Right ventricle myocardium inferior (tissue), 1 donor: ENCODE results near the gene GNB1L. TPM values are rescaled to one million over a fixed set of nuclear protein-coding genes. Genes with fewer than 3 reads are reported as not detected.

ENCODE experiments used
- ATAC-seq: fragments of 200-7000 bp; cut with Tn5 transposase; one replicate; pipeline ENCODE4 v1.9.1; 2020; ENCODE audit warnings: mild to moderate bottlenecking, moderate library complexity
- DNase-seq: peaks from one replicate; pipeline ENCODE4 v3.0.0; 2021; ENCODE audit errors: missing footprints
- intact Hi-C: fragments of 100-400 bp; cut with DNase I; formaldehyde crosslinking; loops from one replicate; pipeline ENCODE4 v1.11.0; 2022
- total RNA-seq: library from RNA; stranded (reverse); fragmentation: NEBNext Ultra II Directional; extraction: Animal tissue kit (Norgen Biotek cat#: 25700); gene quantifications from one replicate; pipeline ENCODE4 v1.2.1, GENCODE V29; 2021
- donor health status: DM: no; HTN: yes; CAD: no; lungs with severe emphysema.

GNB1L gene
- total RNA-seq, 1 donor from 2014 or later, result 1.9 TPM

DNA sequence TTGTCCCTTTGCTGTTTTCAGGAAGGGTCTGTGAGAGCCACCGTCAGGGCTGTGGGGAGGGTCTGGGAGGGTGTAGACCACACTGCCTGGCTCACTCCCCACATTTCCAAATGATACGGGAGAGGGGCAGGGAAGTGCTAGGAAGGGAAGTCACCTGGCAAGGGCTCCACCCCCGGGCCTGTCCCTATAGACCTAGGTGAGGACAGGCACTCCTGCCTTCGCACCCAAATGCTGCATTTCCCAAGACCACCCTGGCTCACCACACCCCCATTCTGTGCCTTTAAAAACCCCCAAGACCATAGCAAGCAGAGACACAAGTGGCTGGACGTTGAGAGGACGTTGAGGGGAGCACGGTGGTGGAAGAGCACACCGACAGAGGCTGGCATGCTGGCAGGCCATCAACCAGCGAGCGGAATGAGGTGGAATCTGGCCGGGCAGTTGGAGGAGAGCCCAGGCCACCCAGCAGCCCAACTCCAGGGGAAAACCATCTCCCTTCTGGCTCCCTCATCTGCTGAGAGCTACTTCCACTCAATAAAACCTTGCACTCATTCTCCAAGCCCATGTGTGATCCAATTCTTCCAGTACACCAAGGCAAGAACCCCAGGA is 45.7 kb downstream of the GNB1L start:
- intact Hi-C loops, result no loop called here
- peak; percentile 58 for ATAC-seq
- no peak for DNase-seq

DNA sequence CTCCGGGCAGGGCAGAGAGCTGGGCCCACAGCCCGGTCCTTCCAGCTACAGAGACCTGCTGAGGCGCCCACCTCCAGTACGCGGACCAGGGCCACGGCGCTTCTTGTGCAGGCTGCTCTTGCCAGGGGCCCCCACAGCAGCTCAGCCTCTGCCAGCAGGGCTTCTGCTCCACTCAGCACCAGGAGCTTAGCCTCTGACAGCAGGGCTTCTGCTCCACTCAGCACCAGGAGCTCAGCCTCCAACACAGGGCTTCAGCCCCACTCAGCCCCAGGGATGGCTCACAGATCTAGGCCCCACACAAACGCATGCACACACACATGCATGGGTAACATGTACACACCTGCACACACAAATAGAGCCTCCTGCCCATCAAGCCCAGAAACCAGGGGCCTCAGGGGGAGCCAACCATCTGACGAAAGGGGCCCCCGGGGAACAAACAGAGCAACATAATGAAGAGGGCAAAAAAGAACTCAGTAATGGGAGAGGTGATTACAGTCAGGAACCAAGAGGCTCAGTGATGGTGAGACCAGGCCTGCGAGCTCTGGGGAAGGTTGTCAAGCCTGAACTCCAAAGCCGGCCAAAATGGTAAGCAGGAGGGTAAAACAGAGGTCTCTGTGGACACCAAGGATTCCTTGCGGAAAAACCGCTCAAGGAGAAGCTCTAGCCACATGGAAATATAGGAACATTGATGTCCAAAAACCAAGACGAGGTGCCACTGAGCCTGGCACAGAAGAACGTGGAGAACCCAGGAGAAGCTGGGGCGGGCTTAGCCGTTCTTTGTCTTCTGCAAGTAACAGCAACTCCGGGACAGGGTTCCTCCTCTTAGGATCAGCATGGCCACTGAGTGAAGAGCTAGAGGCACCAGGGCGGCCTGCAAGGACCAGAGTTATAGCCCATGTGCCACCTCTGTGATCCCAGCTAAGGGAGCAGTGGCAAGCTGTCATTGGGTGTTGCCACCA is 46.5 kb downstream of the GNB1L start:
- ATAC-seq (no peak), DNase-seq (no peak)
- intact Hi-C loops, result no loop called here

DNA sequence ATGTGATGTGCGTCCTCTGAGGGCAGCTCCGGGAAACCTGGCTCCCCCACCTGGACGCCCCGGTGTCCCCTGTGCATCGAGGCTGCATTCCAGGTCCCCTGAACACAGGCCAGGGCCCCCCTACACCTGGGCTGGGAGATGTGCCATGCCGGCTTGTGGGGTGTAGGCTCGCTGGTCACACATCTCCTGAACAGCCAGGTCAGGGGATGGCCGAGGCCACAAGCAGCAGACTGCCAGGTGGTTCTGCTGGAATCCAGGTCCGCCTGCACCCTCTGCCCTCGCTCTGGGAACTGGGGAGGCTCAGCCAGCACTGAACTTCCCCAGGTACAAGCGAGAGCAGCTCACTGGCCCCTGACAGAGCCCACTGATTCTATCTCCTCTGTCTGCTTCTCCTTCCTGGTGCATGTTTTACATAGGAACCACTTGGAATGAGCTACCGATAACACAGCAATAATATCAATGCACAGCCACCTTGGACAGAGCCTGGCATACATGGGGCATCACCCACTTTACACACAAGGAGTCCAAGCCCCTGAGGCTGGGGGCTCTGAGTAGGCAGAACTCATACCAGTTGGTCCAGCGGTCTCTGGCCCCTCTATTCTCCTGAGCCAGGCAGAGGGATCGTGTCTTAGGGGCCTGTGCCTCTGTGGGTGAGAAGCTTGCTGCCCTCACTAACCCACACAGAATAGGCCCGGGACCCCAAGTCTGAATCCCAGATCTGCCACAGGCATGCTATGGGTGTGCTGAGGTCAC is 47.3 kb downstream of the GNB1L start:
- intact Hi-C loops, result no loop called here
- DNase-seq (no peak), ATAC-seq (no peak)

DNA sequence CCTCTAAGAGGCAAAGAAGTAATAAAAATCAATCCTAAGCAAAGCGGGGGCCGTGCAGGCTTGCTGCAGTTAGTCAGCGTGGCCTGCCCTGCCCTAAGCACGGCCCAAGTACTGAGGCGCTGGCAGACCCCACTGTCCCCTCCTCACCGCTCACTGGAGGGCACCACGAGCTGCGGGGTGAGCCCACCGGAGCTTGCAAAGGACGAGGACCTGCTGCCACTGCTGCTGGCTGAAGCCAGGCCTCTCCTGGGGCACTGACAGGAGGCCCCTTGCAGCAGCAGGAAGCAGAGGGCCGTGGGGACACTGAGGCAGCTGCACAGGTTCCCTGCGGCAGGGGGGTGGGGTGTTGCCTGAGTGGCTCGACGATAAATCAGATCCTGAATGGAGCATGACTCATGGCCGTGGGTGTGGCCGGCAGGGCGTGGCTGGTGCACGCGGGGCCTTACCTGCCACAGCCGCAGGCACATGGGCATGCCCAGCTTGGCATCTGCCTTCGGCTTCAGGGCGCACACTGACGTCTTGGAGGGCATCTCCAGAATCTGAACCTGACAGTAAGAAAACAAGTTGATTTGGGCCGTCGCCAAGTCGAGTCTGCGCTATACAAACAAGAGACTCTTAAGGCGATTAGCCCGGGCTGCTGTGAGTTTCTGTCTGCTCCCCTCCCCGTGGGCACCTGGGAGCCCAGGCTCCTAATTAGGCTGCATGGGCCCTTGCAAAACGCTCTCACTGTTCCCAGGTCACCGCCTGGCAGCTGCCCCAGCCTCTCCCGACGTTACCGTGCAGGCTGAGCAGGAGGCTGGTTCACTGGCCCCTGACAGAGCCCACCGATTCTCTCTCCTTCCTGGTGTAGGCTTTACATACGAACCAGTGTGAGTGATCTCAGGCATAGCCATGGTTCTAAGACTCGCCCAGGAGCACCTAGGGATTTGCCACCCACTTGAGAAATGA is 48.2 kb downstream of the GNB1L start:
- no peak for ATAC-seq
- DNase-seq, result peak; percentile 63
- intact Hi-C loops, result no loop called here

DNA sequence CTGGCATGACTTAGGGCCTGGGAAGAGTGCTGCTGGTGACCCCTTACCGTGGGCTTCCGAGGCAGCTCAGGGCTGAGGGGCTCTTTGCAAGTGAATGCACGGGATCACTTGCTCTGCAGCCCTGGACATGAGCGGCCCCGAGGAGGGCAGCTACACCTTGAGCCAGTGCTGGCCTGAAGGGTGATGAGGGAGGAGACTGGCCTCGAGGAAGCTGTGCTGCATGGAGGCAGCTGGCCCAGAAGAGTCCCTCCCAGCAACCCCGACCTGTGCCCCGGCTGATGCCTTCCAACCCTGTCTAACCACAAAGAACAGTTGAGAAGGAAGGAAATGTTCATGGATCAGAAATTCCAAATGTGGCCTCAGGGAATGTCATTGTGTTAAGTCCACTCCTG is 48.9 kb downstream of the GNB1L start:
- no peak for DNase-seq
- no peak for ATAC-seq
- intact Hi-C loops, result no loop called here

DNA sequence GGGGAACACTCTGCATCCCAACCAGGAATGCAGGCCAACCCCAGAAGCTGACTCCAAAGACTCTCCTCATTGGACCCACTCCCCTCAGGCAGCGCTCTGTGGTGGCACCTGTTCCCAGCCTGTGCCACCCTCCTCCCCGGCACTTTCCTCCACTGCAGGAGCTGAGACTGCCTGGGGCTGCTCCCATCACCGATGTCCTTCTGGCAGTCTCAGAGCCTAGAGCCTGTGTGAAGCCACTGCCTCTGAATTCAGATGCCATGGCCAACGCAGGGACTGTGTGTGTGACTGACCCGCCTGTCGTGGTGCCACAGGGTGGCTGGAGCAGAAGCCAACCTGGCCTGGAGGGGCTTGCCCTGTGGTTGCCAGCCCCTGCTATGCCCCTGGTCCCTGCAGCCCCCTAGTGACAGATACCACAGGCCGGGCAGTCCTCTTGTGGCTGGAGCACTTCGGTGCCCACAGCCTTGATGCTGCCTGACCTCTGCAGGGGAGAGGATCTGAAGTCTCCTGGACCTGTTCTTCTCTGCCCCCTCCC is 50.9 kb downstream of the GNB1L start:
- ATAC-seq (no peak), DNase-seq (peak; percentile 44)
- intact Hi-C loops, result no loop called here

DNA sequence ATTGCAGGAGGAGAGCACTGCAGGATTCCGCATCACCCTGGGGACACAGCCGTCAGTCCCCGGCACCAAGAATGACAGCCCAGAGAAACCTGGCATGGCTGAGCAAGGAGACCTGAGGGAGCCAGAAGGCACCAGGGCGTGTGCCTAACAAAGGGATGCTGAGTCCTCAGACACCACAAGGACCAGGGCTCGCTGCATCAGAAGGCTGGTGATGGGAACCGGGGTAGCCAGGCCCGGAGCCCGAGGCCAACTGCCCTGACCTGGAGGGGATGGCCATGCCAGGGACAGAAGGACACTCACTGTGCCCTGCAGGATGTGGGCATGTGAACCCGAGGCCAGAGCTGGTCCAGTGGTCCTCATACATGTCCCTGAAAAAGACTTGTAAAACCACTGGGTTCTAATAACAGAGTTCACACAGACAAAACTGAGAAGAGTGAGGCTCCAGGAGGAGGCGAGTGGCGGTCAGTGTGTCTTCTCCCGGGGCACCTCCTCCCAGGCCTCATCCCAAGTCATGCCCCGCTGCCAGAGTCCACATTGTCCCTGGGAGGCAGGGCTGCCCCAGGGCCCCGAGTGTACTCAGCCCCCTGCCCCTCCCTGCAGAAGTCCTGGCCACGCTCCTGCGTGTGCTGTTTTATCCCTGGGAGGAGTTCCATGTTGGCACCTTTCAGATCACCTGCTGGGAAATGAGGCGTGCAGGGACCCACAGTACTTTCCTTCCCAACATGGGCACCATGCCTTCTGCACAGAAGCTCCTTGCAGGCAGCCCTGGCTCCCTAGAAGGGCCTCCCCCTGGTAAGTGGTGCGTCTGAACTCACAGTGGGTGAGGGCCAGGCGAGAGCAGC is 51.6 kb downstream of the GNB1L start:
- intact Hi-C loops, result no loop called here
- no peak for ATAC-seq
- DNase-seq, result peak; percentile 55

DNA sequence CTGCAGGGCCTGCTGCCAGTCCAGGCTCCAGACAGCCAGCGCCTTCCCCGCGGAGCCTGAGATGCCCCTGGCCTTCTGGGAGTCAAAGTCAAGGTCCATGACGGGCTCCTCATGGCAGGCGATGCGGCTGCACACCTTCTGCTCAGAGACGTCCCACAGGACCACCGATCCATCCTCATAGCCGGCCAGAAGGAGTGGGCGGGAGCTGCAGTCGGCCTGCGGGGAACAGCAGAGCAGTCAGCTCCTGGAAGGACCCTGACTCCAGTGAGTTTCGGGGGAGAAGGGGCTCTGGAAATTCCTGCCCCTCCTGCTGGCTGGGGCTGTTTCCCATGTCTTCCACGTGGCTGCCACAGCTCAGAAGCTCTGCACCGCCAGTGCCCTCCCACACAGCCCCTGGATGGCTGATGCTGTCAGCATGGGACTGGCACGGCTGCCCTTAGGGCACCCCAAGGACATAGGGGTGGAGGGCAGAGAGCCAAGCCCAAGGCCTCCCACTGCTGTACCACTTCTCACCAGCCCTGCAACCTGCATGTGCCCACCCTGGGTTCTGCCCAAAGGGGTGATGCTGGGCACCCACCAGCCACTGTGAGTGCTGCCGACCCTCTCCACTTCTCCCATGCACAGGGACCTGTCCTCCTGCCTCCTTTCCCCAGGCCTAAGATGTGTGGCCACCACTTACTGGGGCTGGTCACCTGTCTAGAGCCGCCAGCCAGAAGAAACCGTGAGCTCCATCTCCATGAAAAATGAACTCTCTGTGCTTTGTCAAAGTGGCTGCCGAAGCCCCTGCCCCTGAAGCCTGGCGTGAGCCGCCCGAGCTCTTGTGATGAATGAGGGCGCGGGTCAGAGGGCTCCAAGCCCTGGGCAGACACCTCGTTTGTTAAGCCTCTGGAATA is 52.4 kb downstream of the GNB1L start:
- intact Hi-C loops, result no loop called here
- DNase-seq, result no peak
- no peak for ATAC-seq

DNA sequence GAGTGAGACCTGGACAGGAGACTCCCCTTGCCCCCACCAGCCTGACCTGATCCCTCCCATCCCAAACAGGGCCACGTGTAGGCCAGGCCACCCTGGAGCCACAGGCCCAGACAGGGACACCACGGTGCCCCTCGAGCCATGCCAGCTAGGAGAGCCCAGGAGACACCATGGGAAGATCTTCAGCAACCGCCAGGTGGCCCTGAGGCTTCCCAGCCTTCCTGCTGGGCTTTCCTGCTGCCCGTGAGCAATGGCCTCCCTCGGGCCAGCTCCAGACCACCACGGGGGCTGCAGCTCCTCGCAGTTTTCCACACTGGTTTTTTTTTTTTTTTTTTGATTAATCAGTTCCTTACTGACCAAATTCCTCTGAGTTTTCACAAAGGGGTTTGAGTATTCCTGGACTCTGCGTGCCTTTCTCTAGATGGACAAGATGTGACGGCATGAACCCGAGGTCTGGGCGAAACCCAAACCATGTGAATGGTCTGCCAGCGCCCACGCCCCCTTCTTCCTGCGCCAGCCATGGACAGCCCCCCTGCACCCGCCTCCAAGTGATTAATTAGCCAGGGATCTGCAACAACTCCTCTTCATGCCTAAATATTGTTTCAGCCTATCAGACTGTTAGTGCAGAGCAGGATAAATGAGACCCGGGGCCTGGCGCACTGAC is 53.2 kb downstream of the GNB1L start:
- ATAC-seq (no peak), DNase-seq (no peak)
- intact Hi-C loops, result no loop called here

DNA sequence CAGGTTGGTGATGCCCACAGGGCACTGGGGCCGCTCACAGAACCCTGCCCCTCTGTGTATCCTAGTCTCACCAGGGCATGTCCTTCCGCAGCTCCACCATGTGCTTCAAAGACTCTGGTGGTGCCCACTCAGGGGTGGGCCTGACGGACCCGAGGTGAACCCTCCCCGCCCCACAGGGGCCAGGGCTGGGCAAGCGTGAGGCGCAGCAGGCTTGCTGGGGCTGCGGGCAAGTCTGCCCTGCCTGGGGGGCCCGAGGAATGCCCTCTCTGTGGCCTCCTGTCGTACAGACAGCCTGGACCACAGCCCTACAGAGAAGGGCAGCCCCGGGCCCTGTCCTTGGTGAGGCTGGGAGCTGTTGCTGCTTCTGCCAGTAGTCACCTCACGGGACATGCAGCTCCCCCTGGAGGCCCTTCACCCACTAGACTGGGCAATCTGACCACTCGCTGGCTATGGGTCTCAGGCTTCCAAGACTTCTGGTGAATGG is 53.9 kb downstream of the GNB1L start:
- DNase-seq (no peak), ATAC-seq (no peak)
- intact Hi-C loops, result no loop called here

DNA sequence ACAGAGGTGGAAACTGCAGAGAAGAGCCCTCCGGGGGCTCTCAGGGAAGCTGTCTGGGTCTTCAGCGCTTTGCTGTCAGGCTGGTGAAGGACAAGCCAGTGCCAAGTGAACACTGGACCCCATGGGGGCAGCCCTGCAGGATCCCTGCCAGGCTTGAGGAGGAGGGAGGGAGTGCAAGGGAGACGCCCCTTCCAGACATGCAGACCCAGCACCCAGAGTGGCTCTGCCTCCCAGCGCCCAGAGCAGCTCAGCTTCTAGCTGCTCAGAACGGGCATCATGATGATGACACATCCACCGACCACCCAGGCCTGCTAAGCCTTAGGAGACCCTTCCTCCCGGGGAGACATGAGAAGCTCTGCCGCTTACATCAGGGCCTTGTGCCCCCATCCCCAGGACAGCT is 54.4 kb downstream of the GNB1L start:
- no peak for DNase-seq
- intact Hi-C loops, result no loop called here

DNA sequence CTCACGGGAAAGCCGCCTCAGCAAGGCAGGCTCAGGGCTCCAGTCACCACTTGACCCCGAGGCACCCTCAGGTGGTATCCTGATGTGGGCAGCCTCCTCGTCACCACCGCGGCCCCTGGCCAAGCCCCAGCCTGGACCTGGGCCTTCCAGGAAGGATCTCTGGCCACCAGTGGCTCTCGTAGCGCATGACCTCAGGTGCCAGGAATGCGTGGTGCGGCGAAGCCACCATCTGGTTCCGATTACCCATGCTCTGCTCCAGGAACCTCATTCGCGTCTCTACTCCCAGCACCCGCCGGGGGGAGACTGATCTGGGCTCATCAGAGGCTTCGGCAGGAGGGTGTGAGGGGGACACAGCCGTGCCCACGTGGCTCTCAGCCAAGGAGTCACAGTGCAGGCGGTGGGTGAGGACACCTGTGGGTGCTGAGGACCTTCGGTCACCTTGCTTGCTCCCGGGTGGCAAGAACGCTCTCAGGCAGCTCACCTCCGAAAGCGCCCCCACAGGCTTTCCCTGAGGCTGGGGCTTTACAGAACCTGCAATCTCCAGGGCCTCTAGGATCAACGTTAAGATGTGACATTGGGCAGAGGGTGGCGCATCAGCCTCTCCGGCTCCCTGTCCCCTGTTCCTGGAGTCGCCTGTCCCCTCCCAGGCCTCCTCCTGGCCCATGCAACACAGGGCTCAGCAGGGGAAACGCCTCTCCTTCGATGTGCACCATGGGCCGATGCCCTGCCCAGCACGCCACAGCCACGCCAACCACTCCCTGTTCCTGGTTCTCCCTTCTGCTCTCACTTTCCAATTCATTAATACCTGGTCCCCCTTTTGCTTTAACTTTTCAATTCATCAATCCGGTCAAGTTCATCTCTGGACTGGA is 55.1 kb downstream of the GNB1L start:
- intact Hi-C loops, result no loop called here
- DNase-seq (no peak), ATAC-seq (peak; percentile 26)

More for the DNA sequence above, 54.4 kb downstream of the GNB1L start:
- ATAC-seq, result no peak

DNA sequence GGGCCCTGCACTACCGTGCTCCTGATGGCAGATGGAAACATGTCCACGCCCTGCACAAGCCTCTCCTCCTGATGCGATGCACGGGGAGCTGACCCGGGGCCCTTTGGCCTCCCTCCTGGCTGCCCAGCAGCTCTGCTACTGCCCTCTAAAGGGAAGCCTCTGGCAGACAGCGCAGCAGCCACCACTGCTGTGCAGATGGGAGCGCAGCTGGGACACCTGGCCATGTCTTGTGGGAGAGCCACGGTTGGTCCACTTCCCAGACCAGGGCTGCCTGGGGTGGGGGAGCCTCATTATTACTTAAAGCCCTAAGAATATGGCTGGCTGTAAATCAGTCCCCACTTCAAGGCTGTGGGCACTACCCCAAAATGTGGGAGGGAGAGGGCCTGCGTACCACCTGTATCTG is 55.8 kb downstream of the GNB1L start:
- DNase-seq (no peak), ATAC-seq (no peak)
- intact Hi-C loops, result no loop called here

DNA sequence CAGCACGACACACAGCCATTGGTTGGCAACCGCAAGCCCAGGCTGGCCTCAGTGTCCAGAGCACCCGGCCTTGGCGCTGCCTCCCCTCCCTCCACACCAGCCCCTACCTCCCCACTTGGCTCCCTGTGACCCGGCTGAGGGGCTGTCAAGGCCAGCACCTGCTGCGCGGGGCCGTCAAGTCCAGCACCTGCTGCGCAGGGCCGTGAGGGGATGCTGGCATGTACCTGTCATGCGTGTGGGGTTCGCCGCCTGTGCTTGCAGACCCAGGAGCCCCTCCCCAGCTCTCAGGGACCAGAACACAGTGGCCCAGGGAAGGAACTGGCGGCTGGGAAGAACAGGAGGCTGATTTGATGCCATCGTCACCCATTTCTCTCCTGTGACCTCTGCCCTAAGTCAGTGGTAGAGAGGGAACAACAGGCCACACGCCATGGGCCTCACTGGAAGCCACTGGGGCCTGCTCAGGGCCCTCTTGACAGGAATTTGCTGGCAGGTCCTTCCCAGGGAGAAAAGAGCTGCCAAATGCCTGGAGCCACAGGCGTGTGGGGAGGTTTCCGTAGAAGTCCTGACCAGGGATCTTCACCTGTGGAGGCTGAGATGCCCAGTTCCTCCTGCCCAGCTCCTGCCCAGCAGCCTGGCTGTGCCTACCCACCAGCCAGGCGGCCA is 56.5 kb downstream of the GNB1L start:
- intact Hi-C loops, result no loop called here
- ATAC-seq (no peak), DNase-seq (no peak)
